H7 (cell line): ENCODE measurements around the gene FNDC3B. TPM values are rescaled to one million over a fixed set of nuclear protein-coding genes. Genes with fewer than 3 reads are reported as not detected.

Experiments used
- DNase-seq: peaks from one replicate; pipeline ENCODE4 v3.0.0; 2012
- H3K27me3 ChIP-seq: 2 replicates; pipeline ENCODE4 v1.6.0; 2011; ENCODE audit warnings: mild to moderate bottlenecking, low read length; ENCODE audit not compliant: control insufficient read depth, insufficient read depth
- H3K36me3 ChIP-seq: replicated peaks from 2 replicates; pipeline ENCODE4 v1.5.1; 2011; ENCODE audit warnings: low read length; ENCODE audit not compliant: control insufficient read depth, insufficient read depth
- H3K4me3 ChIP-seq: 2 replicates; pipeline ENCODE4 v1.5.1; 2011; ENCODE audit warnings: low read depth, mild to moderate bottlenecking, control low read depth, low read length, moderate library complexity; ENCODE audit not compliant: insufficient read depth
- total RNA-seq: library from RNA; depleted of rRNA; stranded (reverse); fragments of >200 nt; shearing (Covaris generic); gene quantifications from 2 replicates; pipeline ENCODE4 v1.2.3, GENCODE V29; 2014

The FNDC3B gene
- total RNA-seq, 1 experiment from 2014 or later, result 24.2 TPM

DNA sequence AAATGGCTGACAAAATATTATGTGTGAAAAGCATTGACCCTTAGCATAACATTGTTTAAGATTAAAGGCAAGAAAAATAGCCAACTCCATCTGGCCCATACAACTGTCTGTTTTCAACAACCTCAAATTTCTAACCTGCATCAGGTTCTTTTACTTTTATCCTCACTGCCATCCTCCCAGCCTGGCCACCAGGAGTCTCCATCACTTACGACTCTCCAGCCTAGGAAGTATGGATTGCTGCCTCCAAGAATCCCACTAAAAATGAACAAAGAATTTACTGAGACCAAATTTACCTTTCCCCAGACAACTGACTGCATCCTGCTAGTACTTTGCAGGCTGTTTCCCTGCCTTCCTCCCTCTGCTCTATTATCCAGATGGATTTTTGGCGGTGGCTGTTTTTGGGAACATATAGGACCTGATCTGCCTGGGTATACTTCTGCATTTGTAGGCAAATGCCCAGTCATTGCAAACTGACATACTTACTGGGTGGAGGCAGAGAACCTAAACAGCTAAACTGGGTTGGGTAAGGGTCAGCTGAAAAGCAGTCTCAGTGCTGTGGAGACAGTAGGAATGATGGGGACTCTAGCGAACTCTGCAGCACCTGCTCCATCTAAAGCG lies 264.7 kb downstream of the FNDC3B start:
- Histone ChIP-seq H3K27me3 (no peaks in the 10 kb centered on the region), H3K36me3 (peaks cover 2% of the 10 kb centered on the region), H3K4me3 (no peak overlapping the region)
- DNase-seq, result no peak

GRCh38 chr3:172305552-172305951 lies 266.2 kb downstream of the FNDC3B start:
- Histone ChIP-seq H3K4me3 (no peak overlapping the region), H3K27me3 (no peaks in the 10 kb centered on the region), H3K36me3 (peaks cover 5% of the 10 kb centered on the region)
- no peak for DNase-seq

DNA sequence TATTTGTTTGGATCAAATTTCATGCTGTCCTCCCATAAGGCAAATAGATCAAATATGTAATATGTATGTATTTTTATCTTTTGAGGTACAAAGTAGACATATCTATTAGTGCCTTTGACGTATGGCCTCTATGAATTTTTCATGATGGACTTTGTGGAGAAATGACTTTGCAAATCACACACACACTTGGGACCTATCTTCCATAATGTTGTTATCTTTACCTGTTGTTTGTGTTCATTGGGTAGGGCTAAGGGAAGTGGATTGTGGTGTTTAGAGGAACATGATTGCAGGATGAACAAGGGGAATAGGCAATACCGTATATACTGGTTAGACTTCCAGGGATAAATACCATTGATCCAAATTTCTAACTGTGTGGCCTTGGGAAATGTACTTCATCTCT lies 266.6 kb downstream of the FNDC3B start:
- Histone ChIP-seq H3K36me3 (peaks cover 6% of the 10 kb centered on the region), H3K4me3 (no peak overlapping the region), H3K27me3 (no peaks in the 10 kb centered on the region)

DNA sequence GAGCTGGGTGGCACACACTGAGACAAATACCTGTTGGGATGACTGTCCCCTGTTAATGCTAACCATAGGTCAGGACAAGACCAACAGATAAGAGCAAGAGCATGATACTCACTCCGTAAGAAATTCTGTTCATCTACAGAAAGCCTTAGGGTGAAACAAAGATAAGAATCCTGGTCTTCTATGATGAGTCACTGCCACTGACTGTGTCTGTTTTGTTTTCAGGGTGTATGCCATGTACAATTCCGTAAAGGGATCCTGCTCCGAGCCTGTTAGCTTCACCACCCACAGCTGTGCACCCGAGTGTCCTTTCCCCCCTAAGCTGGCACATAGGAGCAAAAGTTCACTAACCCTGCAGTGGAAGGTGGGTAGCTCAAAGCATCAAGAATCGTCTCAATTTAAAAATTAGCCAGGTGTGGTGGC lies 267.8 kb downstream of the FNDC3B start:
- Histone ChIP-seq H3K36me3 (peaks cover 9% of the 10 kb centered on the region), H3K4me3 (no peak overlapping the region), H3K27me3 (no peaks in the 10 kb centered on the region)
- no peak for DNase-seq

More for the DNA sequence above, 266.6 kb downstream of the FNDC3B start:
- DNase-seq, result no peak

DNA sequence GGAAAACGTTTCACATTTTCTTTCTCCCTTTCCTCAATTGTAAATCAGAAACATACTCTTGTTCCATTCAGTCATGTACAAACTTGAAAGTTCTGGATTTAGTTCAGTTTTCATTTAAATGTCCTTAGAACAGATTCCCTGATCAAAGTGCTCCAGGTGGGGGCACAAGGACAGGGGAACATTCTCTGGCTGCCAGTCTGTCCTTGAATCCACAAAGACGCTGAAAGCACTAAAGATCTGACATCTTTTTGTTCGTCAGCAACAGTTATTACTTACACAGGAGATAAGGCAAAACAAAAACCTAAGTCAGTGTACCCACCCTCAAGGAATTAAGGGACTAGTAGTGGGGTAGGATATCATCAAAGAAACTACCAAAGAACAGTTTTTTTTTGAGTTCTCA lies 269.7 kb downstream of the FNDC3B start:
- Histone ChIP-seq H3K27me3 (no peaks in the 10 kb centered on the region), H3K36me3 (peaks cover 9% of the 10 kb centered on the region), H3K4me3 (no peak overlapping the region)
- DNase-seq, result no peak

GRCh38 chr3:172309741-172310427 lies 270.5 kb downstream of the FNDC3B start:
- Histone ChIP-seq H3K27me3 (no peaks in the 10 kb centered on the region), H3K4me3 (no peak overlapping the region), H3K36me3 (peaks cover 9% of the 10 kb centered on the region)
- DNase-seq, result no peak

- no peak for DNase-seq
- no peak overlapping the region for H3K4me3 ChIP-seq
- peaks cover 9% of the 10 kb centered on the region for H3K36me3 ChIP-seq
- no peaks in the 10 kb centered on the region for H3K27me3 ChIP-seq
These were observed 271.0 kb downstream of the FNDC3B start for GRCh38 chr3:172310428-172310760.

DNA sequence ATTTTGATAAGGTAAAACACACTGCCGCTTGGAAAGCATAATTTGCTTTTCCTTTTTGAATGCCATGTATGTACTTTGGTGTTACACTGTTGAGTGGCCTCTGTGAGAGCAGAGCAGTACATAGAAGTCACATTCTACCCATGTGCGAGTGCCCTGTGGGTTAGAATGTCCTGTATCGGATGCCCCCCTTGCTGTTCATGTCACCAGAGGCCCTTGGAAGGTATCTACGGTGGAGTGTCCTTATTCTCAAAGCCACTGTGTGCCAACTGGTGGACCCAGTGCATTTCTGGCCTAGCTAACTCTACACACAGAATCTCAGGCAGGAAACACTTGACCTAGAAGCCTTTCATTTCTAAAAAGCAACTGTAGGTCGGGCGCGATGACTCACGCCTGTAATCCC lies 271.8 kb downstream of the FNDC3B start:
- Histone ChIP-seq H3K36me3 (peaks cover 9% of the 10 kb centered on the region), H3K27me3 (no peaks in the 10 kb centered on the region), H3K4me3 (no peak overlapping the region)
- DNase-seq, result no peak

GRCh38 chr3:172312001-172312400 lies 272.6 kb downstream of the FNDC3B start:
- peaks cover 9% of the 10 kb centered on the region for H3K36me3 ChIP-seq
- no peak for DNase-seq

GRCh38 chr3:172312711-172313110 lies 273.3 kb downstream of the FNDC3B start:
- Histone ChIP-seq H3K36me3 (peaks cover 7% of the 10 kb centered on the region), H3K27me3 (no peaks in the 10 kb centered on the region), H3K4me3 (no peak overlapping the region)
- no peak for DNase-seq

More at GRCh38 chr3:172312001-172312400, 272.6 kb downstream of the FNDC3B start:
- Histone ChIP-seq H3K4me3 (no peak overlapping the region), H3K27me3 (no peaks in the 10 kb centered on the region)

- Histone ChIP-seq H3K36me3 (peaks cover 10% of the 10 kb centered on the region), H3K27me3 (no peaks in the 10 kb centered on the region), H3K4me3 (no peak overlapping the region)
- DNase-seq, result no peak
These were observed 274.3 kb downstream of the FNDC3B start for GRCh38 chr3:172313671-172314070.

- Histone ChIP-seq H3K4me3 (no peak overlapping the region), H3K36me3 (peaks cover 13% of the 10 kb centered on the region), H3K27me3 (no peaks in the 10 kb centered on the region)
- no peak for DNase-seq
These were observed 275.3 kb downstream of the FNDC3B start for GRCh38 chr3:172314591-172315160.

DNA sequence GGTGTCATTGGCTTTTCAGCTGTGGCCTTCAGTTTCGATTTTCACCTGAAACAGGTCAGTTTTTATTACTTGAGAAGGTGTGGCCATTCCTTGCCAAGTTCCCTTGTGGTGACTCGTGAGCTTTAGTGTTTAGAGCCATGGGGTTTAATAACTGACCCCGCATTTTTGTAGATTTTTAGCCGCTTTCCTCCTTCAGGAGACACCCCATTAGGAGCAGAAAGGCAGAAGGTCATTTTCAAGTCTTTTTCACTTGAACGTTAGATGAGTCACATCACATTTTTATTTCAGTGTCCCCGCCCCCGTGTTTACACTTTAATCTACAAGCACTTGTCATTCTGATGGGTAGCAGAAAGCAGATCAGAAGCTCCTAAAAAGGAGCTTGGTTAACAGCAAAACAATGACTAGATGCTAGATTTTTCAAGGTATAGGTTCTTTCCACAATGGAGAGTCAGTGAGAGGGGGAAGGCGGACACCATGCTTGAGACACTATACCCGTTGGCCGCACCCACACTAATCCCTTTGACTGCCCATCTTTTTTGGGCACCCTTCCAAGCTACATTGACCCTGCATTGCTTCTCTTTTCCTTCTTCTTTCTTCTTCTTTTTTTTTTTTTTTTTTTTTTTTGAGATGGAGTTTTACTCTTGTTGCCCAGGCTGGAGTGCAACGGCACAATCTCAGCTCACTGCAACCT lies 276.2 kb downstream of the FNDC3B start:
- Histone ChIP-seq H3K36me3 (peaks cover 12% of the 10 kb centered on the region), H3K4me3 (no peak overlapping the region), H3K27me3 (no peaks in the 10 kb centered on the region)
- DNase-seq, result no peak

DNA sequence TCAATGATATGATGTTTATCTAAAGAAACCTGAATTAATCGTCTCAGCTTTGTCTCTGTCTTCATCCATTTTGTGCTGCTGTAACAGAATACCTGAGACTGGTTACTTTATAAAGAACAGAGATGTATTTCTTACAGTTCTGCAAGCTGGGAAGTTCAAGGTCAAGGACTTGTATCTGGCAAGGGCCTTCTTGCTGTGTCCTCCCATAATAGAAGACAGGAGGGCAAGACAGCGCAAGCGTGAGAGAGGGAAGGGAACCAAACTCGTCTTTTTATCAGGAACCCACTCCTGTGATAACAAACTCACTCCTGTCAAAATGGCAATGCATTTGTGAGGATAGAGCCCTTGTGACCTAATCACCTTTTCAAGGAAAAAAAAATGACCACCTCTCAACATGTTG lies 277.4 kb downstream of the FNDC3B start:
- Histone ChIP-seq H3K27me3 (no peaks in the 10 kb centered on the region), H3K36me3 (peaks cover 9% of the 10 kb centered on the region), H3K4me3 (no peak overlapping the region)
- no peak for DNase-seq

DNA sequence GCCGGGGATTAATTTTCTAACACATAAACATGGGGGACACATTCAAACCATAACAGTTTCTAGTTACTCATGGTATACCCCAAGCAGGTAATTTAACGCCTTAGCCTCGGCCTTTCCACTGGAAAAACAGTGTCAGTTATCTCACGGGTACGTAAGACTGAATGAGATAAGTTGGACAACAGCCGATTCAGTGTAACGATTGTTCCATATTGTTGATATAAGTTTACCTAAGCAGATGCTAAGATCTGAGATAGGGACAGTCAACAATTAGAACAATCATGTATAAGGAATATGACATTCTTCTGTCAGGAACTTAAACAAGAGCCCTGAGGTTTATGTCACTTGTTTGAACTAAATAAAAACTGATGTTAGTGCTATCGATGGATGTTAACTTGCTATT lies 278.1 kb downstream of the FNDC3B start:
- H3K27me3 ChIP-seq, result no peaks in the 10 kb centered on the region
- peaks cover 9% of the 10 kb centered on the region for H3K36me3 ChIP-seq
- no peak for DNase-seq
- H3K4me3 ChIP-seq, result no peak overlapping the region
